Activated CD8-positive, alpha-beta T cell treated with anti-CD3 and anti-CD28 coated beads for 36 hours (primary cell): ENCODE results near the gene FABP6. TPM values are rescaled to one million over a fixed set of nuclear protein-coding genes. Genes with fewer than 3 reads are reported as not detected.

Experiments
- ATAC-seq: fragments of 200-7000 bp; cut with Tn5 transposase; one replicate; pipeline ENCODE4 v1.10.0; 2021; ENCODE audit warnings: mild to moderate bottlenecking, moderate library complexity
- CTCF ChIA-PET: fragments of 350-600 bp; sonication (Branson Sonifier 250); formaldehyde crosslinking; loops from one replicate; lab custom pipeline; 2021; ENCODE audit warnings: antibody characterized with exemption; lab: Charles Lee
- POLR2A ChIA-PET: fragments of 350-600 bp; sonication (Branson Sonifier 250); formaldehyde crosslinking; loops from one replicate; lab custom pipeline; 2021; ENCODE audit warnings: antibody characterized with exemption; lab: Charles Lee
- DNase-seq: peaks from one replicate; pipeline ENCODE4 v3.0.0-alpha.2; 2020
- H3K27ac Mint-ChIP-seq: one replicate; pipeline ENCODE4 v1.8.0; 2021; ENCODE audit warnings: mild to moderate bottlenecking, mixed read lengths
- H3K27me3 Mint-ChIP-seq: one replicate; pipeline ENCODE4 v1.8.0; 2021; ENCODE audit warnings: mixed read lengths
- H3K36me3 Mint-ChIP-seq: one replicate; pipeline ENCODE4 v1.8.0; 2021; ENCODE audit warnings: low read depth, mixed read lengths
- H3K4me1 Mint-ChIP-seq: one replicate; pipeline ENCODE4 v1.8.0; 2021; ENCODE audit warnings: low read depth, mixed read lengths
- H3K4me3 Mint-ChIP-seq: one replicate; pipeline ENCODE4 v1.8.0; 2021; ENCODE audit warnings: mild to moderate bottlenecking, moderate library complexity, mixed read lengths
- H3K9me3 Mint-ChIP-seq: one replicate; pipeline ENCODE4 v1.8.0; 2021; ENCODE audit warnings: mixed read lengths
- intact Hi-C: fragments of 100-400 bp; cut with micrococcal nuclease; formaldehyde crosslinking; loops from one replicate; pipeline ENCODE4 v1.10.0; 2022
- total RNA-seq, 2 experiments: library from RNA; stranded (reverse); gene quantifications; one replicate each; pipeline ENCODE4 v1.2.3, GENCODE V29; 2021
- TF ChIP-seq, protein P1 (sequence below): fragments of 200-600 bp; IDR thresholded peaks from one replicate; pipeline ENCODE4 v1.8.0; 2022; ENCODE audit warnings: antibody characterized with exemption, mild to moderate bottlenecking

Gene FABP6
- total RNA-seq, 2 experiments from 2014 or later: not detected

GRCh38 chr5:160260006-160260775 lies 30.9 kb downstream of the FABP6 start:
- intact Hi-C loops: no loop called here
- Mint-ChIP-seq H3K27me3 (no peaks in the 10 kb centered on the region), H3K27ac (no peak overlapping the region), H3K4me1 (no peaks in the 10 kb centered on the region), H3K4me3 (no peak overlapping the region), H3K36me3 (no peaks in the 10 kb centered on the region), H3K9me3 (no peaks in the 10 kb centered on the region)
- ChIA-PET POLR2A (no interaction called here), CTCF (interaction anchor here (1.2 kb wide), 1 partner anchor 10 kb away, joined by 3 read pairs; no protein-coding TSS in a partner anchor)
- DNase-seq: no peak
- ATAC-seq: no peak
- TF ChIP-seq, protein P1, sequence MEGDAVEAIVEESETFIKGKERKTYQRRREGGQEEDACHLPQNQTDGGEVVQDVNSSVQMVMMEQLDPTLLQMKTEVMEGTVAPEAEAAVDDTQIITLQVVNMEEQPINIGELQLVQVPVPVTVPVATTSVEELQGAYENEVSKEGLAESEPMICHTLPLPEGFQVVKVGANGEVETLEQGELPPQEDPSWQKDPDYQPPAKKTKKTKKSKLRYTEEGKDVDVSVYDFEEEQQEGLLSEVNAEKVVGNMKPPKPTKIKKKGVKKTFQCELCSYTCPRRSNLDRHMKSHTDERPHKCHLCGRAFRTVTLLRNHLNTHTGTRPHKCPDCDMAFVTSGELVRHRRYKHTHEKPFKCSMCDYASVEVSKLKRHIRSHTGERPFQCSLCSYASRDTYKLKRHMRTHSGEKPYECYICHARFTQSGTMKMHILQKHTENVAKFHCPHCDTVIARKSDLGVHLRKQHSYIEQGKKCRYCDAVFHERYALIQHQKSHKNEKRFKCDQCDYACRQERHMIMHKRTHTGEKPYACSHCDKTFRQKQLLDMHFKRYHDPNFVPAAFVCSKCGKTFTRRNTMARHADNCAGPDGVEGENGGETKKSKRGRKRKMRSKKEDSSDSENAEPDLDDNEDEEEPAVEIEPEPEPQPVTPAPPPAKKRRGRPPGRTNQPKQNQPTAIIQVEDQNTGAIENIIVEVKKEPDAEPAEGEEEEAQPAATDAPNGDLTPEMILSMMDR: no peak

DNA sequence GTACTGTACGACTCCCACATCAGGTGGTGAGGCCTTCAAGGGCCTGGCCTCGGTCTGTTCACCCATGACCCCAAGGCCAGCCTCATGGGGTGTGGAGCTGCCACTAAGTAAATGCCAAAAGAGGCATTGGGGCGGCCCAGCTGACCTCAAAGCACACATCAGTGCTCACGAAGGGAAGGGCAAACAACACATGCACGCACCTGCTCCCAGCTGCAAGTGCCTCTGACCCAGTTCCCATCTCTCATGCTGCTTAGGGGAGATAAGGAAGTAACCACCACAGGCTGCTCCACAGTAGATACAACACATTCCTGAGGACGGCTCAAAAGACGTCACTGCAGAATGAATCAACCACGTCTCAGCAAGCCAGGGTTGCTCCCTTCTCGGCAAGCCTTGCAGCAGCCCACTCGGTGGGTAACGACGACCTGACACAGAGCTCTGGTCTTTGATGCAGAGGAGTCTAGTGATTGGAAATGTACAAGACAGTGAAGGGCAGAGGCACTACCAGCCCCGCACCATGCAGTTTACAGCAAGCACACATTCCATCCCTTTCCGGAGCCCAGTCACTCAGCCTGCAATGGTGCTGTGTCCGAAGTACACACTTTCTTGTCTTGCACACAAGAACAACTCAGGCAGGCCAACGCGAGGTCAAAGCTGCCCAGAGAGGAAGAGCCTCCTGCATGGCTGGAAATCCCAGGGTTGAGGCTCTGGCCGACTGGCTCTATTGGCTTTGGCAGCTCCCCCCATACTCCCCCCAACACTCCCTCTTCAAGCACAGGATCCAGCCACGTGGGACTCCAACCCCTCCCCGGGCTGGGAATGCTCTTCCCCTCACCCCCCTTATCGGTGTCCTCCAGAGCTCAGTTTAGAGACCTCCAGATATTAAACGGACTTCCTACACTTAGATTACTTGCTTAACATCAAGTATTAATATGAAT lies 31.8 kb downstream of the FABP6 start:
- no peak overlapping the region for H3K27ac Mint-ChIP-seq
- H3K4me3 Mint-ChIP-seq: no peak overlapping the region
- no peaks in the 10 kb centered on the region for H3K36me3 Mint-ChIP-seq
- TF ChIP-seq, protein P1: no peak
- intact Hi-C loops: no loop called here
- H3K4me1 Mint-ChIP-seq: no peaks in the 10 kb centered on the region
- no peaks in the 10 kb centered on the region for H3K9me3 Mint-ChIP-seq
- ATAC-seq (no peak), DNase-seq (no peak)
- POLR2A ChIA-PET: no interaction called here
- CTCF ChIA-PET: interaction anchor here (1.2 kb wide), 1 partner anchor 11 kb away, joined by 3 read pairs; no protein-coding TSS in a partner anchor
- no peaks in the 10 kb centered on the region for H3K27me3 Mint-ChIP-seq

DNA sequence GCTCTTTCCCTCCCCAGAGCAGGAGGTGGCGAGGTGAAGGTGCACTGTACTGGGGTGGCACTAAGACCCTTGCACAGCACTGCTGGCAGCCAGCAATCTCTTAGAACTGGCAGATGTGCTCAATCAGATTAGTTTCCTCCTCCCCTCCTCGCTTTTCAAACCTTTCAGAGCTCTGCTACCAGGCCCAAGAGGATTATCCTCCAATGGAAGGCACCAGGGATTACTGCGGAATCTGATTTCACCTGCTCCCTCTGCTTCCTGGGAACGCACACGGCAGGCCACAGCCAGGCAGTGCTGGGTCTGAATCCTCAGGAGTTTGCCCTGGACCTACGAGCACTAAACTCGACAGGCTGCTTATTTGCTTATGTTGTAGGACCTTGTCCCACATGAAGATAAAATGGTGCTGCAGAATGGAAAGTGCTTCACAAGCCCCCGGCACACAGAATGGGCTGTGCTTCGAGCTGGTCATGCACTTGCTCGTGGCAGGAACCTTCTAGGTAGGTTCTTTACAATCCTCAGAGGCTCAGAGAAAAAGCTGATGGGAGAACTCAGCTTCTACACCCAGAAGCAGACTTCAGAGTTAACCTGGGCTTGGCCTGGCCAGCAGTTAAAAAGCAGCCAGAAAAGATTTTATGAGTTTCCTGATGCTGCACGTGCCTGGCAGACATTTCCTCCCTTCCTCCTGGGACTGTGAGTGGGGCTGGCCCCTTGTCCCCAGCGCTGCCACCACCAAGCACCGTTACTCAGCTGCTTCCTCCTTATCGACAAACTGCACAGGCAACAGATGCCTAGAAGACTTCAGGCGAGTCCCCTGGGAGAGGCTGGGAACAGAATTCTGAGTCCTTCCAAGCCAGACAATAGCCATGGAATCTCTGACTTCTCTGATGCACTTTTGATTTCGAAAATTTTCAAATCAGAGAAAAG lies 33.1 kb downstream of the FABP6 start:
- ATAC-seq: no peak
- Mint-ChIP-seq H3K27ac (no peak overlapping the region), H3K9me3 (no peaks in the 10 kb centered on the region), H3K4me3 (no peak overlapping the region), H3K36me3 (no peaks in the 10 kb centered on the region), H3K27me3 (no peaks in the 10 kb centered on the region), H3K4me1 (no peaks in the 10 kb centered on the region)
- intact Hi-C loops: no loop called here
- ChIA-PET CTCF (no interaction called here), POLR2A (no interaction called here)
- TF ChIP-seq, protein P1: no peak
- no peak for DNase-seq

DNA sequence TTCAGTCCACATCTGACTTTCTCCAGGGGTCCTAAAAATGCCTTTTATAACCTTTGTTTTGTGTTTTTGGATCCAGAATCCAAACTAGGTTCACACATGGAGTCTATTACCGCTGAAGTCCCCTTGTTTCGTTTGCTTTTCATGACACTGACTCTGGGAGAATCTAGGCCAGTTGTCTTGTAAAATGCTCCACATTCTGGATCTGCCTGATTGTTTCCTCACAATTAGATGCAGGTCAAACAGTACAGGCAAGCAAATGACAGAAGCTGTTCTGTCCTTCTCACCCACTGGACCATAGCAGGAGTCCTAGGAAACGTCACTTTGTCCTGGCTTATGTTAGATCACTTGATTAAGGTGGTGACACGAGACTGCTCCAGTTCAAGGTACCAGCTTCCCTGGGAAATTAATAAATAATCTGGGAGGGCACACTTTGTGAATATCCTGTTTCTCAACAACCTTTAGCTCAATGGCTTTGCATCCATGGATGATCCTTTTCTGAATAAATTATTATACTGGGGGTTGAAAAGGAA lies 34.1 kb downstream of the FABP6 start:
- no peak for ATAC-seq
- no peaks in the 10 kb centered on the region for H3K9me3 Mint-ChIP-seq
- H3K4me3 Mint-ChIP-seq: no peak overlapping the region
- no peak overlapping the region for H3K27ac Mint-ChIP-seq
- intact Hi-C loops: no loop called here
- TF ChIP-seq, protein P1: no peak
- no peaks in the 10 kb centered on the region for H3K4me1 Mint-ChIP-seq
- POLR2A ChIA-PET: interaction anchor here (0.6 kb wide), 1 partner anchor 174 kb away, joined by 4 read pairs; no protein-coding TSS in a partner anchor
- H3K27me3 Mint-ChIP-seq: no peaks in the 10 kb centered on the region
- CTCF ChIA-PET: no interaction called here
- H3K36me3 Mint-ChIP-seq: no peaks in the 10 kb centered on the region
- no peak for DNase-seq
